Keratinocyte (primary cell): ENCODE measurements around the gene LY6G5B. TPM values are rescaled to one million over a fixed set of nuclear protein-coding genes. Genes with fewer than 3 reads are reported as not detected.

Experiments used
- DNase-seq: peaks from one replicate; pipeline ENCODE4 v3.0.0-alpha.2; 2011; ENCODE audit warnings: low read depth, missing footprints, low spot score
- FAIRE-seq: peaks from 2 replicates; lab custom pipeline; 2011; peaks lifted over from hg19 to GRCh38; lab: Jason Lieb, UNC
- H2AFZ ChIP-seq: 2 replicates; pipeline ENCODE4 v1.6.0; 2012; ENCODE audit warnings: low read length, control low read depth, inconsistent platforms; ENCODE audit not compliant: control insufficient read depth
- H3K27ac ChIP-seq: 2 replicates; pipeline ENCODE4 v1.5.1; 2011; ENCODE audit warnings: low read length; ENCODE audit not compliant: control insufficient read depth, insufficient read depth
- H3K27me3 ChIP-seq: 3 replicates; pipeline ENCODE4 v1.6.0; 2011; ENCODE audit warnings: low read length; ENCODE audit not compliant: control insufficient read depth, insufficient read depth; ENCODE audit errors: extremely low read depth
- H3K36me3 ChIP-seq, 2 experiments: 2 replicates in 1 of 2; 3 replicates in 1 of 2; pipeline ENCODE4 v1.5.1; 2011; ENCODE audit warnings: low read length in 2 of 2, mild to moderate bottlenecking in 1 of 2; ENCODE audit not compliant: control insufficient read depth in 2 of 2, insufficient read depth in 2 of 2; ENCODE audit errors: extremely low read depth in 1 of 2
- H3K4me1 ChIP-seq: 3 replicates; pipeline ENCODE4 v1.5.1; 2011; ENCODE audit warnings: low read length; ENCODE audit not compliant: control insufficient read depth, insufficient read depth; ENCODE audit errors: extremely low read depth
- H3K4me2 ChIP-seq: 3 replicates; pipeline ENCODE4 v1.6.0; 2011; ENCODE audit warnings: low read depth, low read length; ENCODE audit not compliant: control insufficient read depth, insufficient read depth; ENCODE audit errors: extremely low read depth
- H3K4me3 ChIP-seq, 3 experiments: fragments of 200-600 bp in 1 of 3; sonication (generic) in 1 of 3; 2 replicates in 2 of 3; 3 replicates in 1 of 3; pipeline ENCODE4 v1.5.1; 2011 to 2016; ENCODE audit warnings: low read length in 3 of 3, mild to moderate bottlenecking in 3 of 3, control low read depth in 2 of 3, inconsistent platforms in 1 of 3, low read depth in 1 of 3, mixed read lengths in 1 of 3, mixed run types in 1 of 3, moderate library complexity in 1 of 3; ENCODE audit not compliant: control insufficient read depth in 2 of 3, insufficient read depth in 2 of 3; ENCODE audit errors: extremely low read depth in 1 of 3
- H3K79me2 ChIP-seq: 2 replicates; pipeline ENCODE4 v1.6.0; 2012; ENCODE audit warnings: low read length; ENCODE audit not compliant: control insufficient read depth, insufficient read depth
- H3K9ac ChIP-seq: 3 replicates; pipeline ENCODE4 v1.6.0; 2011; ENCODE audit warnings: low read length; ENCODE audit not compliant: control insufficient read depth, insufficient read depth; ENCODE audit errors: extremely low read depth
- H3K9me1 ChIP-seq: 3 replicates; pipeline ENCODE4 v1.6.0; 2011; ENCODE audit warnings: low read length; ENCODE audit not compliant: control insufficient read depth, insufficient read depth; ENCODE audit errors: extremely low read depth
- H3K9me3 ChIP-seq: 2 replicates; pipeline ENCODE4 v1.5.1; 2012; ENCODE audit warnings: low read depth, low read length; ENCODE audit not compliant: control insufficient read depth
- H4K20me1 ChIP-seq: 3 replicates; pipeline ENCODE4 v1.6.0; 2011; ENCODE audit warnings: low read length; ENCODE audit not compliant: control insufficient read depth, insufficient read depth; ENCODE audit errors: extremely low read depth
- CTCF ChIP-seq, 3 experiments: IDR thresholded peaks in 1 of 3; conservative IDR thresholded peaks in 1 of 3; optimal IDR thresholded peaks in 1 of 3; 2 replicates in 2 of 3; 3 replicates in 1 of 3; pipeline versions ENCODE3 to v1.5.1; 2011; ENCODE audit warnings: low read length in 3 of 3, mild to moderate bottlenecking in 3 of 3, moderate library complexity in 2 of 3, control low read depth in 1 of 3, inconsistent platforms in 1 of 3; ENCODE audit not compliant: insufficient read depth in 2 of 3; ENCODE audit errors: extremely low read depth in 1 of 3
- EZH2 ChIP-seq: IDR thresholded peaks from one replicate; pipeline ENCODE4 v1.6.1; 2012; ENCODE audit warnings: inconsistent platforms, mild to moderate bottlenecking, low read length, moderate library complexity
- dilution Hi-C: fragments of 300-500 bp; cut with MboI; formaldehyde crosslinking; loops from one replicate; pipeline ENCODE4 v1.7.0; 2020; ENCODE audit warnings: low sequenced_read_pairs; ENCODE audit not compliant: extremely low pct_ligation_motif_present
- polyA minus RNA-seq, 3 experiments: library from RNA; depleted of rRNA, polyadenylated mRNA; stranded (reverse); fragments of >200 nt; gene quantifications; 1 replicate in 1 of 3; 2 replicates in 1 of 3; 3 replicates in 1 of 3; pipeline ENCODE4 v1.2.3, GENCODE V29; 2011
- polyA plus RNA-seq, 5 experiments: library from polyadenylated mRNA; depleted of rRNA in 3 of 5; stranded (reverse) in 3 of 5; stranded (forward) in 1 of 5; unstranded in 1 of 5; fragments of >200 nt; gene quantifications; 1 replicate in 1 of 5; 2 replicates in 3 of 5; 3 replicates in 1 of 5; pipeline versions ENCODE4 v1.2.1 to v1.2.3, GENCODE V29; 2011 to 2012; ENCODE audit warnings: missing spikeins in 2 of 5, low read depth in 1 of 5, low replicate concordance in 1 of 5

The LY6G5B gene
- 3.6 to 5.2 TPM (median 4.1 TPM) in 3 replicates for polyA plus RNA-seq
- polyA plus RNA-seq (2011; ENCODE audit: low read depth) = 2.2 TPM
- 0.27 TPM in 1 of 2 replicates, not detected in the other for polyA plus RNA-seq (2011; cell fraction: cytosol; rRNA removed)
- 51.0 and 57.0 TPM in 2 replicates for polyA plus RNA-seq (2011; cell fraction: nucleus; rRNA removed)
- 5.9 and 11.6 TPM in 2 replicates for polyA plus RNA-seq (2012; ENCODE audit: low replicate concordance)
- polyA minus RNA-seq = 1.0 to 9.6 TPM (median 3.6 TPM) in 3 replicates
- not detected for polyA minus RNA-seq (2011; cell fraction: cytosol; rRNA and poly(A)+ RNA removed)
- 3.5 and 9.1 TPM in 2 replicates for polyA minus RNA-seq (2011; cell fraction: nucleus; rRNA and poly(A)+ RNA removed)

- DNase-seq = no peak
These were observed at the start of gene LY6G5B for GRCh38 chr6:31669676-31670075. TSS of gene LY6G5B (plus strand) at chr6:31669976. CDS start at chr6:31670951, 975 bp downstream.

DNA sequence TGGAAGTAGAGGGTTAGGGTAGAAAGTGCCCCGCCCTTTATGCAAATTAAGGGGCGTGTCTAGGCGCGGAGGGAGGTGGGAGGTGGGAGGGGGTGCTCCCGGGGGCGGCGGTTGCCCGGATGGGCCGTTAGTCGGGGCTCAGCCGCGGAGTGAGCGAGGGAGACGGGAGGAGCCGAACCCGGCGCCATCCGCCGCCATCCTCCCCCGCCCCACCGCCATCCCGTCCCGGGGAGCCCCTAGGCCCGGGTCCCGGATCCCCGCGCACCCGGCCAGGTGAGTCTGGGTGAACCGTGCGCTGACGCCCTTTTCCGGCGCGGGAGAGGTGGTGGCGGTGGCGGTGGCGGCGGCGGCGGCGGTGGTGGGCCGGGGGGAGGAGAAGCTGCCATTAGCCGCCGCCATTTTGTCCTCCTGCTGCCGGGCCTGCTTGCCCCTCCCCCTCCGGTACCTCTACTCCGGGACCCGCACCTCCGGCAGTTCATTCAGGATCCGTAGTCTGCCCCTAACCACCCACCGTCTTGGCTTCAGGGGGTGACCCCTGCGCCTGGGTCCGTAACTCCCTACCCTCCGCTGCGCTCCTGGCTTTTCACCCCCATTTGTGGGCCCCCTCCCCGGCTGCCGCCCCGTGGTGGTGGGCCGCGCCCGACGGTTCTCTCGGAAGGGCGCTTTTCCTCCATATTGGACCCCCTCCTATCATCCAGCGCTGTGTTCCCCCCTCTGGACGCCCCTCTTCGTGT lies 49.0 kb upstream of the LY6G5B start, which contains the start of gene PRRC2A:
PRRC2A (plus strand) TSS at position 130 of the 734 bp plus-strand sequence. CDS start 2,075 bp downstream, outside the sequence.
- Histone ChIP-seq H2AFZ (peak within 1 kb of the TSS; percentile 98), H3K79me2 (peaks cover 50% of the 10 kb centered on the region), H4K20me1 (peaks cover 25% of the 10 kb centered on the region), H3K9me1 (peaks cover 2% of the 10 kb centered on the region), H3K9me3 (no peaks in the 10 kb centered on the region), H3K27me3 (no peaks in the 10 kb centered on the region), H3K4me2 (peak within 1 kb of the TSS; percentile 99), H3K36me3 (peaks cover 21 to 33% of the 10 kb centered on the region in 2 experiments), H3K4me3 (peak within 1 kb of the TSS; percentile 88 to 99 (median 90)), H3K9ac (peak within 1 kb of the TSS; percentile 96), H3K27ac (peak within 1 kb of the TSS; percentile 97), H3K4me1 (peaks cover 14% of the 10 kb centered on the region)
- dilution Hi-C loops = no loop called here
- no peak for DNase-seq
- FAIRE-seq = no peak
- TF ChIP-seq EZH2 (no peak), CTCF (optimal IDR thresholded peaks at IDR 0.05 in 1 of 3, IDR thresholded peaks at IDR 0.05 in 1 of 3, conservative IDR thresholded peaks at IDR 0.05 in 1 of 3; ENCODE audit: extremely low read depth in 1 of 3, insufficient read depth in 2 of 3, low read length in 3 of 3) (no peak)

More at GRCh38 chr6:31669676-31670075, at the start of gene LY6G5B:
- peaks cover 40% of the 10 kb centered on the region for H3K79me2 ChIP-seq
- H3K27ac ChIP-seq = no peak within 1 kb of the TSS
- H3K36me3 ChIP-seq = peaks cover 41 to 48% of the 10 kb centered on the region in 2 experiments
- H3K4me3 ChIP-seq = no peak within 1 kb of the TSS
- no peak within 1 kb of the TSS for H2AFZ ChIP-seq
- no peaks in the 10 kb centered on the region for H4K20me1 ChIP-seq
- no peaks in the 10 kb centered on the region for H3K9me1 ChIP-seq
- H3K9me3 ChIP-seq = no peaks in the 10 kb centered on the region
- no peaks in the 10 kb centered on the region for H3K27me3 ChIP-seq
- dilution Hi-C loops = no loop called here
- H3K9ac ChIP-seq = no peak within 1 kb of the TSS
- peaks cover 5% of the 10 kb centered on the region for H3K4me1 ChIP-seq
- FAIRE-seq = no peak
- no peak within 1 kb of the TSS for H3K4me2 ChIP-seq
- TF ChIP-seq EZH2 = no peak
- TF ChIP-seq CTCF (optimal IDR thresholded peaks at IDR 0.05 in 1 of 3, IDR thresholded peaks at IDR 0.05 in 1 of 3, conservative IDR thresholded peaks at IDR 0.05 in 1 of 3; ENCODE audit: extremely low read depth in 1 of 3, insufficient read depth in 2 of 3, low read length in 3 of 3) = no peak
